SK-N-SH (cell line): ENCODE results near the gene ERI2.

ENCODE experiments used
- CTCF ChIP-seq: fragments of 200-600 bp; sonication (generic); IDR thresholded peaks from 2 replicates; pipeline ENCODE4 v1.6.1; 2017; ENCODE audit warnings: antibody characterized with exemption, mild to moderate bottlenecking, moderate library complexity
- EZH2phosphoT487 ChIP-seq: fragments of 200-600 bp; sonication (generic); IDR thresholded peaks from 2 replicates; pipeline ENCODE4 v1.6.1; 2017; ENCODE audit warnings: low read depth, mixed run types, mild to moderate bottlenecking, antibody characterized with exemption, moderate library complexity, borderline replicate concordance
- GABPA ChIP-seq: IDR thresholded peaks from 2 replicates; pipeline ENCODE4 v1.4.0; 2012; ENCODE audit warnings: low read depth, mild to moderate bottlenecking
- GATA2 ChIP-seq: sonication (generic); formaldehyde crosslinking; IDR thresholded peaks from 2 replicates; pipeline ENCODE4 v1.5.0; 2020; ENCODE audit warnings: mild to moderate bottlenecking, missing genetic modification reagents
- MEF2A ChIP-seq: IDR thresholded peaks from 2 replicates; pipeline ENCODE4 v1.4.0; 2012; ENCODE audit warnings: low read depth, borderline replicate concordance
- MXI1 ChIP-seq: IDR thresholded peaks from 2 replicates; pipeline ENCODE4 v1.6.1; 2012; ENCODE audit warnings: mild to moderate bottlenecking, low read depth, low read length, improper control_type of control experiment
- PBX3 ChIP-seq: IDR thresholded peaks from 2 replicates; pipeline ENCODE4; 2012
- SIN3A ChIP-seq: IDR thresholded peaks from 2 replicates; pipeline ENCODE4 v1.6.1; 2012; ENCODE audit warnings: low read depth, mild to moderate bottlenecking, low read length, moderate library complexity, borderline replicate concordance
- SMC3 ChIP-seq: IDR thresholded peaks from 2 replicates; pipeline ENCODE4 v1.6.1; 2012; ENCODE audit warnings: low read depth, low read length, improper control_type of control experiment

- no peak for TF ChIP-seq CTCF
- no peak for TF ChIP-seq SIN3A
- TF ChIP-seq GABPA = no peak
- no peak for TF ChIP-seq MXI1
- no peak for TF ChIP-seq MEF2A
- TF ChIP-seq GATA2 (CRISPR knock-in tag) = no peak
- TF ChIP-seq EZH2phosphoT487 = no peak
- TF ChIP-seq PBX3 = no peak
- no peak for TF ChIP-seq SMC3
Observed at GRCh38 chr16:20829536-20829935, 23.3 kb upstream of the ERI2 start.
